ENCODE results near the gene PAH. TPM values are rescaled to one million over a fixed set of nuclear protein-coding genes. Genes with fewer than 3 reads are reported as not detected.

PAH gene
- total and polyA plus RNA-seq, 2 donors (not counting 3 experiments of a cell fraction or from before 2014, with no cell fraction given), result not detected

DNA sequence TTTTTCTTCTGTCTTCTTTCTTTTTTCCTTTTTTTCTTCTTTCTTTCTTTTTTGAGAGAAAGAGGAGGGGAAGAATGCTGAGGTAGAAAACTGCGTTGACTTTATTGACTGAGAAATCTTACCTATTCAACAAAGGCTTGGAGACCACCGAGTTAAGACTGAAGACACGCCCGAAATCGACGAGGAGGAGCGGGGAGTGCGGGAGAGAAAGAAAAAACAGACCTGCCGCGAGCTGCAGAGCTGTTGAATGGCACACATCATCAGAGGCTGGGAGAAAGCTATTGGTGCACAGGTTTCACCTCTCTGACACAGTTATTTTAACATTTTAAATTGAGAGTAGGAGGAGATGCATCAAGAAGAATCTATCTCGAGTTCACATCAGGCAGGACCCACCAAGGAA is 45.5 kb upstream of the PAH start:
- Histone ChIP-seq H3K4me3 (replicated peaks in 1 of 3; ENCODE audit: insufficient read depth in 1 of 3, low read depth in 1 of 3, low read length in 3 of 3) (no peak overlapping the region), H3K79me2 (ENCODE audit: control insufficient read depth, insufficient read depth, low read length) (no peaks in the 10 kb centered on the region), H3K9me1 (replicated peaks; ENCODE audit: control insufficient read depth, extremely low read depth, insufficient read depth, low read length) (no peaks in the 10 kb centered on the region), H3K9ac (replicated peaks; ENCODE audit: extremely low read depth, insufficient read depth, low read length) (no peak overlapping the region), H3K4me2 (ENCODE audit: insufficient read depth, low read length) (no peak overlapping the region), H3K4me1 (ENCODE audit: control insufficient read depth, extremely low read depth, insufficient read depth, low read length) (peaks cover 4% of the 10 kb centered on the region), H3K36me3 (ENCODE audit: control insufficient read depth in 2 of 2, extremely low read depth in 1 of 2, insufficient read depth in 2 of 2, low read length in 2 of 2) (no peaks in the 10 kb centered on the region), H3K27ac (ENCODE audit: insufficient read depth, low read depth, low read length) (no peak overlapping the region), H3K9me3 (replicated peaks; ENCODE audit: control insufficient read depth, insufficient read depth, low read length) (no peaks in the 10 kb centered on the region), H4K20me1 (replicated peaks; ENCODE audit: control insufficient read depth, extremely low read depth, insufficient read depth, low read length) (no peaks in the 10 kb centered on the region), H2AFZ (ENCODE audit: low read depth, low read length) (no peak overlapping the region), H3K27me3 (ENCODE audit: control insufficient read depth in 2 of 2, insufficient read depth in 2 of 2, low read length in 2 of 2) (peaks cover 42 to 62% of the 10 kb centered on the region in 2 experiments)
- dilution Hi-C loops (cut with MboI; ENCODE audit: extremely low pct_ligation_motif_present, low sequenced_read_pairs) (no loop called here), intact Hi-C loops (cut with micrococcal nuclease) (no loop called here)
- TF ChIP-seq POLR2A (IDR thresholded peaks at IDR 0.05; ENCODE audit: low read depth, low read length) (no peak), MYC (IDR thresholded peaks at IDR 0.05; ENCODE audit: low read depth, low read length) (no peak), MAX (IDR thresholded peaks at IDR 0.05; ENCODE audit: insufficient read depth, insufficient read length) (no peak), FOS (IDR thresholded peaks at IDR 0.05; ENCODE audit: borderline replicate concordance, insufficient read depth, low read length) (no peak), EZH2 (IDR thresholded peaks at IDR 0.05; ENCODE audit: borderline replicate concordance, low read depth, low read length, severe bottlenecking) (no peak), POLR2AphosphoS5 (IDR thresholded peaks at IDR 0.05; ENCODE audit: insufficient read depth, low read depth, low read length) (no peak), GATA2 (IDR thresholded peaks at IDR 0.05; ENCODE audit: insufficient read depth, insufficient read length, low read depth, low read length) (no peak), JUN (IDR thresholded peaks at IDR 0.05; ENCODE audit: borderline replicate concordance, insufficient read depth, insufficient read length, low read depth) (no peak)
- TF ChIP-seq, protein P1, sequence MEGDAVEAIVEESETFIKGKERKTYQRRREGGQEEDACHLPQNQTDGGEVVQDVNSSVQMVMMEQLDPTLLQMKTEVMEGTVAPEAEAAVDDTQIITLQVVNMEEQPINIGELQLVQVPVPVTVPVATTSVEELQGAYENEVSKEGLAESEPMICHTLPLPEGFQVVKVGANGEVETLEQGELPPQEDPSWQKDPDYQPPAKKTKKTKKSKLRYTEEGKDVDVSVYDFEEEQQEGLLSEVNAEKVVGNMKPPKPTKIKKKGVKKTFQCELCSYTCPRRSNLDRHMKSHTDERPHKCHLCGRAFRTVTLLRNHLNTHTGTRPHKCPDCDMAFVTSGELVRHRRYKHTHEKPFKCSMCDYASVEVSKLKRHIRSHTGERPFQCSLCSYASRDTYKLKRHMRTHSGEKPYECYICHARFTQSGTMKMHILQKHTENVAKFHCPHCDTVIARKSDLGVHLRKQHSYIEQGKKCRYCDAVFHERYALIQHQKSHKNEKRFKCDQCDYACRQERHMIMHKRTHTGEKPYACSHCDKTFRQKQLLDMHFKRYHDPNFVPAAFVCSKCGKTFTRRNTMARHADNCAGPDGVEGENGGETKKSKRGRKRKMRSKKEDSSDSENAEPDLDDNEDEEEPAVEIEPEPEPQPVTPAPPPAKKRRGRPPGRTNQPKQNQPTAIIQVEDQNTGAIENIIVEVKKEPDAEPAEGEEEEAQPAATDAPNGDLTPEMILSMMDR (IDR thresholded peaks at IDR 0.05; ENCODE audit: extremely low read depth in 1 of 2, insufficient read depth in 1 of 2, low read depth in 1 of 2, low read length in 2 of 2), result no peak
- POLR2A ChIA-PET, result no interaction called here
- no TSS peak for BruUV-seq (replicated peaks)
- CTCF ChIA-PET, result interaction anchor here (0.8 to 3.2 kb wide), 2 partner anchors 14 to 22 kb away, joined by 3 to 15 read pairs; no protein-coding TSS in a partner anchor
- FAIRE-seq (no peak), DNase-seq (ENCODE audit: low read depth, low spot score) (no peak)

All from endothelial cell of umbilical vein (primary cell).